Skeletal muscle satellite cell (primary cell): ENCODE data around the gene OPN5.

Experiments
- H3K27me3 ChIP-seq: 2 replicates; pipeline ENCODE4 v1.7.0; 2013; ENCODE audit warnings: low read length; ENCODE audit not compliant: control insufficient read depth, insufficient read depth
- H3K36me3 ChIP-seq: 2 replicates; pipeline ENCODE4 v1.7.0; 2013; ENCODE audit warnings: mild to moderate bottlenecking, control low read depth, low read length; ENCODE audit not compliant: insufficient read depth
- H3K4me1 ChIP-seq: 2 replicates; pipeline ENCODE4 v1.7.0; 2013; ENCODE audit warnings: low read length; ENCODE audit not compliant: control insufficient read depth, insufficient read depth
- H3K4me2 ChIP-seq: 2 replicates; pipeline ENCODE4 v1.7.0; 2013; ENCODE audit warnings: mild to moderate bottlenecking, low read length
- H3K4me3 ChIP-seq: 2 replicates; pipeline ENCODE4 v1.7.0; 2013; ENCODE audit warnings: low read length
- H3K9ac ChIP-seq: 2 replicates; pipeline ENCODE4 v1.7.0; 2013; ENCODE audit warnings: mild to moderate bottlenecking, low read depth, low read length, moderate library complexity
- H3K9me3 ChIP-seq: replicated peaks from 2 replicates; pipeline ENCODE4 v1.7.0; 2013; ENCODE audit warnings: mild to moderate bottlenecking, control low read depth, low read length

The OPN5 gene

GRCh38 chr6:47789553-47789952 is 7.7 kb downstream of the OPN5 start:
- Histone ChIP-seq H3K9me3 (no peaks in the 10 kb centered on the region), H3K4me2 (no peak overlapping the region), H3K27me3 (peaks cover 52% of the 10 kb centered on the region), H3K36me3 (no peaks in the 10 kb centered on the region), H3K9ac (no peak overlapping the region), H3K4me1 (peaks cover 7% of the 10 kb centered on the region), H3K4me3 (no peak overlapping the region)

DNA sequence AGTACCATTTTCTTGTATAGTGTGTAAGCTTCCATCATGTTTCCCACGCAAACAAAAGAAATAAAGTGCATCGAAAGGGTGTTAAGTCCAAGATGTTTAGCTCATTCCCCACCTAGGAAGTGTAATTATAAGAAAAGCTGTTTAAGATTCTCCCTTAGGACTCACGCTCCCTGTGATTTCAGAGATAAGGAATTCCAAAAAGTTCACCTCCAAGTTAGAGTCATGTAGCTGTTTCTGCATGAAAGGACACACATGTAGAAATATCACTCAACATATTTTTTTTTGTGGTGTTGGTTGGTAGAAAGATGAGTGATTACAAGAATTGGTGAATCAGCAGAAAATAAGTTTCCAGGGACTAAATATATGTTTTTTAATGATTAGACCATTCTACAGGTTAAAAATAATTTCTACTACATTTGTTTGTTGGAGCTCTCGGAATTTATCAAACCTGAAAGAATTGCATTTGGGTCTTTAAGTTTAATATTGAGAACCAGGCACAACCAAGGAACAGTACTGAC is 10.4 kb downstream of the OPN5 start:
- Histone ChIP-seq H3K4me2 (no peak overlapping the region), H3K4me1 (peaks cover 7% of the 10 kb centered on the region), H3K36me3 (no peaks in the 10 kb centered on the region), H3K9me3 (no peaks in the 10 kb centered on the region), H3K27me3 (peaks cover 32% of the 10 kb centered on the region), H3K4me3 (no peak overlapping the region), H3K9ac (no peak overlapping the region)

DNA sequence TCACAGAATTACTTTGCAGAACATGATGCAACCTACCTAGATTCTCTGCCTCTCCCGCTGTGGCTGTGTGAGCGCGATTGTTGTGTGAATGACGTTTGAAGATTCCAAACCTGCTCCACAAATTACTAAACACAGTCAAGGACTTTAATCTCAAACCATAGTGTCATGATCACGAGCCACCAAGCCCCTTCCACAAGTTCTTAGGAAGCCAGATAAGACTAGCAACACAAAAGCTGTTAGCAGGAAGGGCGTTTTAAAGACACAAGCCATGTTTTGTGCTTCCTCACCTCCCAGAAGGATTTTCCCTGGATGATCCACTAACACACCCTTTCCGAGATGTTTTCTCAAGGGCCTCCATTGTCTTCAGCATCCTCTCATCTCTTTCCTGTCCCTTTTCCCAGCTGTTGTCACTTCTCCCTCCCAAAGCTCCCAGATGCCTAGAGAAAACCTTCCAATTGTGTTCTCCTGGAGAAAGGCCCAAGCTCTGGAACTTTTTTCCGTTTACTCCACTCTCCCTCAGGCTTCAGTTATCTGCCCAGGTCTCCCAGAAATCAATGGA is 12.8 kb downstream of the OPN5 start:
- H3K36me3 ChIP-seq, result no peaks in the 10 kb centered on the region
- H3K9me3 ChIP-seq, result no peaks in the 10 kb centered on the region
- H3K9ac ChIP-seq, result no peak overlapping the region
- H3K4me2 ChIP-seq, result no peak overlapping the region
- no peak overlapping the region for H3K4me3 ChIP-seq
- H3K4me1 ChIP-seq, result no peaks in the 10 kb centered on the region
- peaks cover 18% of the 10 kb centered on the region for H3K27me3 ChIP-seq

- Histone ChIP-seq H3K4me1 (no peaks in the 10 kb centered on the region), H3K9ac (no peak overlapping the region), H3K36me3 (no peaks in the 10 kb centered on the region), H3K4me3 (no peak overlapping the region), H3K9me3 (no peaks in the 10 kb centered on the region), H3K27me3 (no peaks in the 10 kb centered on the region), H3K4me2 (no peak overlapping the region)
These were observed 20.2 kb downstream of the OPN5 start for GRCh38 chr6:47801984-47802383.

DNA sequence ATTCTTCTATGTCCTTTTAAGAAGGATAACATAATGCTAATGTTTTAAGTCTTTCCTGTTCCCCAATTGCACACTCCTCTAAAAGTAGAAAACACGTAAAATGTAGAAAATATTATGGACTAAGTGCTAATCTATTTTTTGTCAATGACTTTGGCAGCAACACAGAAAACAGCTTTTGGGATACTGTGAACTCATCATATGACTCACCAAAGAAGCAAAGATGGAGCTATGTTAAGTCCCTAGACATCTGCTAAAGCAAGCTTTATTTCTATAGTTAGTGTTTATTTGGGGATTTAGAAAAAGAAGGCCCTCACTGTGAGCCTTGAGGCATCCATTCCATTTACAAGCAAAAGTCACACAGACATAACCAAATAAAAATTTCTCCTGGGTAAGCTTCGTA is 23.0 kb downstream of the OPN5 start:
- Histone ChIP-seq H3K4me1 (no peaks in the 10 kb centered on the region), H3K27me3 (no peaks in the 10 kb centered on the region), H3K36me3 (no peaks in the 10 kb centered on the region), H3K9me3 (no peaks in the 10 kb centered on the region), H3K4me3 (no peak overlapping the region), H3K4me2 (no peak overlapping the region), H3K9ac (no peak overlapping the region)

DNA sequence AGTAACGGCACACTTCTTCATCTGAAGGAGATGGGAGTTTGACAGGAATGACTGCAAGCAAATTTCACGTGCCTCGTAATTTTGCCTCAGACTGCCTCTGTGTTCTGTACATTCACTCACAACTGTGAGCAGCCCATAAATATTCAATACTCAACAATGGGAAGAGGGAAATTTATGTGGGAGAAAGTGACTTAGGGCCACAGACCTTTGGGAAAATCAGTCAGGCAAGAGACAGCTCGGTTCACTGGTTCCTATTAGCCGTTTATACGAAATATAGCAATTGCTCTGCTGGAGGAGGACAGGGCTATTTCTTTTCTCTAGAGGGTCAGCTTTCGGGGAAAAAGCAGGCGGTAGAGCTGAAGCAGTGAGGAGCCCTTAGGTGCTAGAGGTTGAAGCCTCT is 28.0 kb downstream of the OPN5 start:
- no peaks in the 10 kb centered on the region for H3K9me3 ChIP-seq
- H3K36me3 ChIP-seq, result no peaks in the 10 kb centered on the region
- H3K4me2 ChIP-seq, result no peak overlapping the region
- H3K4me1 ChIP-seq, result no peaks in the 10 kb centered on the region
- no peak overlapping the region for H3K9ac ChIP-seq
- no peaks in the 10 kb centered on the region for H3K27me3 ChIP-seq
- H3K4me3 ChIP-seq, result no peak overlapping the region

GRCh38 chr6:47810885-47811284 is 29.1 kb downstream of the OPN5 start:
- Histone ChIP-seq H3K9me3 (no peaks in the 10 kb centered on the region), H3K4me3 (no peak overlapping the region), H3K4me1 (no peaks in the 10 kb centered on the region), H3K4me2 (no peak overlapping the region), H3K36me3 (no peaks in the 10 kb centered on the region), H3K9ac (no peak overlapping the region), H3K27me3 (no peaks in the 10 kb centered on the region)

DNA sequence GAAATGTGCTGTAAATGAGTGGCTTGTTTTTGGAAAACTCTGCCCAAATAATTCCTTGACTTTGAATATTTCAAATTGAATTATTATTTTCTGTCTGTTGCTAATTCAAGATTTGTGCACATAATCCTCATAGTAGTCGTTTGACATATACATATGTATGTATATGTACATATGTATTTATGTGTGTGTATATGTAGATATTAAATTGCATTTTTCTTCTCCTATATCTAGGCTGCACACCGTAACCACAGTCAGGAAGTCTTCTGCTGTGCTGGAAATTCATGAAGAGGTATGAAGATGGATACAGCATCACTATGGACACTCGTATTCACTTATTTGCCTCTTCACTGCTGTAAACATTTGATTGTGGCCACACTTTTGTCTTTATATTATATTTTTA is 29.6 kb downstream of the OPN5 start:
- no peaks in the 10 kb centered on the region for H3K4me1 ChIP-seq
- H3K4me3 ChIP-seq, result no peak overlapping the region
- H3K27me3 ChIP-seq, result no peaks in the 10 kb centered on the region
- H3K4me2 ChIP-seq, result no peak overlapping the region
- H3K36me3 ChIP-seq, result no peaks in the 10 kb centered on the region
- H3K9ac ChIP-seq, result no peak overlapping the region
- H3K9me3 ChIP-seq, result no peaks in the 10 kb centered on the region

DNA sequence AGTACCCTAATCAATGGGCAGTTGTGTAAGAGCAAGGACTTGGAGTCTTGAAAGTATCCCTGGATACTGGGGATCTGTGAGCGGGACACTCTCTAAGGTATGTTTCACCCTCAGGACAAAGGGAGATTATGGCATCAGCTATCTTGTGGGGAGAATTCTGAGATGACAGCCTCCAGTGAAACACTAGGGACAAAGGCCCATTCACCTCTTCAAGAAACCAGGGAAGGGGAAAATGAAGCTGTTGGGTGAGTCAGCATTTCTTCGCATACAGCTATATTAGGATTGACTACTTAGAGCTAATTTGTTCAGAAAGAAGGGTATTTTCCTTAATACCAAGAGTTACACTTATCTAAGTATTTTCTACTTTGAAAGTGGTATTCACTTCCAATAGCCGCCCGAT is 35.9 kb downstream of the OPN5 start:
- Histone ChIP-seq H3K9ac (no peak overlapping the region), H3K36me3 (no peaks in the 10 kb centered on the region), H3K9me3 (no peaks in the 10 kb centered on the region), H3K4me2 (no peak overlapping the region), H3K4me3 (no peak overlapping the region), H3K4me1 (no peaks in the 10 kb centered on the region), H3K27me3 (peaks cover 5% of the 10 kb centered on the region)

DNA sequence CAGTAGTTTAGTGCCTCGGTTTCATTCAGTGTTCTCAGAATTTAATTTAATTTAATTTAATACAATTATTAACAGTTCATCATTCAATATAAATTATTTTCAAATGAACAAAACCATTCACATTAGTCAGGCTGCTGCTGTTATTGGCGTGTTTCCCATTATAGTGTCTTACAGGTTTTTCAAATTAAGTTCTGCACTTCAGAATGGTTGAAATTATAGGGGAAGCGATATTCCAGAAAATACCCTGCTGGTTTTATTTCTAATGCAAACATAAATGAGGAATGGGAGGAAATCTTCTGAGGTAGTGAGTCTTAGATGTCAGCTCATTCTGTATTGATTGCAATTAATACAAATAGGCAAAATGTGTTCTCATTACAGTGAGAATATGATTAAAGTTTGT is 37.6 kb downstream of the OPN5 start:
- H3K4me1 ChIP-seq, result no peaks in the 10 kb centered on the region
- H3K4me3 ChIP-seq, result no peak overlapping the region
- H3K9ac ChIP-seq, result no peak overlapping the region
- no peaks in the 10 kb centered on the region for H3K36me3 ChIP-seq
- H3K27me3 ChIP-seq, result peaks cover 5% of the 10 kb centered on the region
- H3K4me2 ChIP-seq, result no peak overlapping the region
- H3K9me3 ChIP-seq, result no peaks in the 10 kb centered on the region

- Histone ChIP-seq H3K9ac (no peak overlapping the region), H3K4me1 (no peaks in the 10 kb centered on the region)
These were observed 41.2 kb downstream of the OPN5 start for GRCh38 chr6:47822856-47823554.

More at GRCh38 chr6:47822856-47823554, 41.2 kb downstream of the OPN5 start:
- H3K9me3 ChIP-seq, result no peaks in the 10 kb centered on the region
- H3K4me3 ChIP-seq, result no peak overlapping the region
- no peaks in the 10 kb centered on the region for H3K36me3 ChIP-seq
- H3K27me3 ChIP-seq, result peaks cover 5% of the 10 kb centered on the region
- H3K4me2 ChIP-seq, result no peak overlapping the region
